Jurkat, Clone E6-1 (cell line): ENCODE data around the gene NFASC.

Experiments used
- DNase-seq: peaks from one replicate; pipeline ENCODE4 v3.0.0-alpha.2; 2011; ENCODE audit warnings: low read depth, low spot score
- H3K4me3 ChIP-seq: 2 replicates; pipeline ENCODE4 v1.5.1; 2011; ENCODE audit warnings: mild to moderate bottlenecking, low read length, control low read depth, moderate library complexity

NFASC gene

DNA sequence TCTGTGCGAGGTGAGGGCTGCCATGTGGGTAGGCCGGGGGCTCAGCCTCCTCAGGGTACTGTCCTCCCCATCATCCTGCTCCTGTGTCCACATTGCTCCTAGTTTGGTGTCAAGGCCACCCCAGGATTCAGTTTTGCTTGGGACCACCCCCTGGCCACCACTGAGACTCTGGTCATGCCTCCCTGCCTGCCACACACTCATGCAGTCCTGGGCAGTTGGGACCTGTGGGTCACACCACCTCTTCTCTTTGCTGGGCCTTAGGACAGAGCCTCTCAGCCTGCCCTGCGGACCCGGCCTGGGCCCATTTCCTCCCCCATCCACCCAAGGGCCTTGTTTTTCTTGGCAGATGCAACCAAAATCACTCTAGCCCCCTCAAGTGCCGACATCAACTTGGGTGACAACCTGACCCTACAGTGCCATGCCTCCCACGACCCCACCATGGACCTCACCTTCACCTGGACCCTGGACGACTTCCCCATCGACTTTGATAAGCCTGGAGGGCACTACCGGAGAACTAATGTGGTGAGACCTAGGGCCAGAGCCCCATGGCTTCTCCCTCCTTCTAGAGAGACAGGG is 194.2 kb downstream of the NFASC start:
- H3K4me3 ChIP-seq: no peak overlapping the region
- DNase-seq: no peak

DNA sequence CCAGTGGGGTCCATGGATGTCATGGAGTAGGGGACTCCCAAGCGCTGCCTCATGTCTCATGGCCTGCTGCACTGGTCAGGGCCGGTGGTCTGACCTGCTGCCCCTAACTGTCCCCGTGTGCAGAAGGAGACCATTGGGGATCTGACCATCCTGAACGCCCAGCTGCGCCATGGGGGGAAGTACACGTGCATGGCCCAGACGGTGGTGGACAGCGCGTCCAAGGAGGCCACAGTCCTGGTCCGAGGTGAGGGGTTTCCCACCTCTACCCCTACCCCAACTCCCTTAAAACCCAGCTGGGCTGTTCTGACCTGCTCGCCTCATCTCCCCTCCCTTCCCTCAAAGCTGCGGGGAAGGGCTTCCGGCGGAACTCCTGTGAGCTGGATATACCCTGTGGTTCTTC is 195.0 kb downstream of the NFASC start:
- no peak overlapping the region for H3K4me3 ChIP-seq
- DNase-seq: no peak

DNA sequence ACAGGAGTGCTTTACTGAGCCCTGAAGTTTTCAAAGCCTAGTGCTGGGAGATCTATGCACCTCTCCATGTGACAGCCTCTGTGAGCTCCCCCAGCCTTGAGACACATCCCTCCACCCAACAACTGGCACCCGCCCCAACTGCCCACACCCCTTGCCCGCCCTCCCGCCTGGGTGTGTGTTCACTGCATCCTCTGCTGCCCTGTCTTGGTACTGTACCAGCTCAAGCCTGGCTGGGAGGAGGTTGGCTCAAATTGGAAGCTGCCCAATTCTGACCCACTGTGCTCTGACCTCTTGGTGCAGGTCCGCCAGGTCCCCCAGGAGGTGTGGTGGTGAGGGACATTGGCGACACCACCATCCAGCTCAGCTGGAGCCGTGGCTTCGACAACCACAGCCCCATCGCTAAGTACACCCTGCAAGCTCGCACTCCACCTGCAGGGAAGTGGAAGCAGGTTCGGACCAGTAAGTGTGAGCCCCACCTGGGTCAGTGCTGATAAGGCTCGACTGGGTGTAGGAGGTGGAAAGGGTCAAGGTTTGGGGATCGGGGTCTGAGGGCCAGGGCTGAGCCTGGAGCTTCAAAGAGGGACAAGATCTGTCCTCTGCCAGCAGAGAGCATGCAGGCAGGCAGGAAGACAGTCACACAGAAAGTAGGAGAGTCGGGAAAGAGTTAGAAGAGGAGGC is 195.6 kb downstream of the NFASC start:
- H3K4me3 ChIP-seq: no peak overlapping the region
- DNase-seq: no peak

DNA sequence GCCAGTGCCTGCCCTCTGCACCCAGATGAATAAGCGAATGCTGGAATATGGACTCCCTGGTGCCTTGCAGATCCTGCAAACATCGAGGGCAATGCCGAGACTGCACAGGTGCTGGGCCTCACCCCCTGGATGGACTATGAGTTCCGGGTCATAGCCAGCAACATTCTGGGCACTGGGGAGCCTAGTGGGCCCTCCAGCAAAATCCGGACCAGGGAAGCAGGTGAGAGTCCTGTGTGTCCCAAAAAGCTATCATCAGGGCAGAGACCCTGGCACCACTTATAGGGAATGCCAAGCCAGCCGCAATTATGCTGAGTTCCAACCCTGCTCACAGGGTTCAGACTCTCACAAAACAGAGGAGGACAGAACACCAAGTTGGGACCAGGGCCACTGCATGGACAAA is 196.4 kb downstream of the NFASC start:
- DNase-seq: no peak
- H3K4me3 ChIP-seq: no peak overlapping the region

DNA sequence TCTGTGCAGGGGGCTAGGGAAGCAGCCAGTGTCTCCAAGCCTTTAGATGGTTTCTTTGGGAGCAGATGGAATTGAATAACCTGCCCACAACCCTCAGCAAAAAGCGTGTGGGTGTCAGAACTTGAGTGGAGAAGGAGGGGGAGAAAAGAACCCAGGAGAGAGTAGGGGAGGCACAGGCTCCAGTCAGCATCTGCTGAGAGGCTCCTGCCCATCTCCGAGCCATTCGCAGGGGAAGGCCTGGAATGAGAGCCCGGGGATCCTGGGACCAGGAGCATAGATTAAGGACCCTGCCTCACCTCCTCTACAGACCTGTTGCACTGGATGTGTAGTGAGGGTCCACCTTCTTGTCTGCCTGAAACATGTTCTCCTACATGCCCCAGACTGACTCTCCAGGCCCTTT is 197.3 kb downstream of the NFASC start:
- no peak for DNase-seq
- H3K4me3 ChIP-seq: no peak overlapping the region

DNA sequence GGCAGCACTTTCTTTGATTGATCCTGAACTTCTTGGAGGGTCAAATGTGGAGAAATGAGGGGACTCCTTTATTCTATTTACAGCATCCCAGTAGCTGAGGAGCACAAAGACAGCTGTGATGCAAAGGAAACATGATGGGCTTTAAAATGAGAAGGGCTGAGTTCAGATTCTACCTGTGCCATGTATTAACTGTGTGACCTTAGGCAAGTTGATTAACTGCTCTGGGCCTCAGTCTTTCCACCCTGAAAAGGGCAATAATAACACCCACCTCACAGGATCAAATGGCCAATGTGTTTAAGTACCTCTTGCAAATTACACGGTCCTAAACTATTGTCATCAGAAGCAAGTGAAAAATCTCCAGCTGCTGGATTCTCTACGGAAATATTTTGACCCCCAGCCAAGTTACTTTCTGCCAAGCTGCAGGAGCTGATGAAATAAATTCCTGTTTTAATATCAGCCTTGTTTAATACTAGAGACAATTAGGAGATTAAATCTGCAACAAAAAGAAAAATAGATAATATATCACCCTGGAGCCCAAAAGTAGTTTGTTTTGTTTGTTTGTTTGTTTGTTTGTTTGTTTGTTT is 197.9 kb downstream of the NFASC start:
- no peak for DNase-seq

DNA sequence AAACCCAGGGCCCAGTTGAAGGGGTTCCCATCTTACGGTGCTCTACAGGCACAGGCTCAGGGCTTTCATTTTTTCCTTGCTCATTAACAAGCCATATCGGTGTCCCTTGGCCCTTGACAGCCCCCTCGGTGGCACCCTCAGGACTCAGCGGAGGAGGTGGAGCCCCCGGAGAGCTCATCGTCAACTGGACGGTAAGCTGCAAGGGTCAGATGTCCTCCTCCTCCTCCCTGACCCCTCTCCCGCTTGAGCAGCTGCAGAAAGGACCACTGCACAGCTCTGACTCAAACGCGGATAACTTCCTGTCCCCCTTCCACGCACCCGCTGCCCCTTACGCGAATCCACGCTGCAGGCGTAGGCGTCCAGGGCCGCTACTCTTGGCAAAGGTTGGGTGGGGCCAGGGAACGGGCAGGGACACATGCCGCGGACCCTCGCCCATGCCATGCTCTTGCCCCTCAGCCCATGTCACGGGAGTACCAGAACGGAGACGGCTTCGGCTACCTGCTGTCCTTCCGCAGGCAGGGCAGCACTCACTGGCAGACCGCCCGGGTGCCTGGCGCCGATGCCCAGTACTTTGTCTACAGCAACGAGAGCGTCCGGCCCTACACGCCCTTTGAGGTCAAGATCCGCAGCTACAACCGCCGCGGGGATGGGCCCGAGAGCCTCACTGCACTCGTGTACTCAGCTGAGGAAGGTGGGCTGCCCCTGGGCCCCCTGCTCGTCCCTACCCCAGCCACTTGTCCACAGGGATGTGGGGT is 198.9 kb downstream of the NFASC start:
- no peak overlapping the region for H3K4me3 ChIP-seq
- no peak for DNase-seq

More for the DNA sequence above, 197.9 kb downstream of the NFASC start:
- no peak overlapping the region for H3K4me3 ChIP-seq

DNA sequence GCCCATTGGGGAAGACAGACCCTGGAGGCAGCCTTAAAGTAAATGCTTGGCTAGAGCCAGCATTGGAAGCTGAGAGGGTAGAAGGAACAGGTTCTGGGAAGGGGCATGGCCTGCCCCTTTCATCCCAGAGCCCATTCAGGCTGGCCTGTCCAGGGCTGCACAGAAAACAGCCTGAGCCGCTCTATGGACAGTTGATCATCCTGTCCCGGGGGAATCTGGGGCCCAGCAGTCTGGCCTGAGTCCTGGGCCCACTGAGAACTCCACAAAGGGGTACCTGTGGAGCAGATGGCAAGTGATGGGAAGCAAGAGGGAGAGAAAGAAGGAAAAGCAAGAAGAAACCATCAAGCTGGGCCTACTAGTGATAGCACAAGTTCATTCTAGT is 200.4 kb downstream of the NFASC start:
- no peak for DNase-seq
- no peak overlapping the region for H3K4me3 ChIP-seq

DNA sequence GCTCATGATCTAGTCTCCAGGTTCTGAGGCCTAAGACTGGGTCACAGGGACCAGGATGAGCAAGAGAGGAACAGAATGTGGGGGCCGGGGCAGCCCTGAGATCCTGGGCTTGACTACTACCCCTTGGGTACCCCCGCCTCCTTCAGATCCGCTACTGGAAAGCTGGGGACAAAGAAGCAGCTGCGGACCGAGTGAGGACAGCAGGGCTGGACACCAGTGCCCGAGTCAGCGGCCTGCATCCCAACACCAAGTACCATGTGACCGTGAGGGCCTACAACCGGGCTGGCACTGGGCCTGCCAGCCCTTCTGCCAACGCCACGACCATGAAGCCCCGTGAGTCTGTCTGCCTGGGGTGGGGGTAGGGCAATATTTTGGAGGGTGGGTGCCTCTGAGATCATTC is 201.1 kb downstream of the NFASC start:
- DNase-seq: no peak

DNA sequence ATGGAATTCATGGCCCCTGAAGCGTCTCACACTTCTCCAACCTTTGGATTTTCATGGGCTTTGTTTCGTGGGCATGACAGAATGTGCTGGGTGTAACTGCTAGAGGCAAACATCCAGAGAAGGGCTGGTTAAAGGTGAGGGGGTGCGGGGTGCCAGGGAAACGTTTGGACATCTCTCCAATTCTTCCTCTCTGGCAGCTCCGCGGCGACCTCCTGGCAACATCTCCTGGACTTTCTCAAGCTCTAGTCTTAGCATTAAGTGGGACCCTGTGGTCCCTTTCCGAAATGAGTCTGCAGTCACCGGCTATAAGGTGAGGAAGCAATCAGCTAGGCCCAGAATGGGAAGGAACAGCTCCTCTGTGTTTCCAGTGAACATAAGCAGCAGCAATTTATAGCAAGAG is 201.6 kb downstream of the NFASC start:
- no peak for DNase-seq
- no peak overlapping the region for H3K4me3 ChIP-seq

More for the DNA sequence above, 201.1 kb downstream of the NFASC start:
- H3K4me3 ChIP-seq: no peak overlapping the region
